Hepatocyte (in vitro differentiated cells): ENCODE results near the gene MBNL1. TPM values are rescaled to one million over a fixed set of nuclear protein-coding genes. Genes with fewer than 3 reads are reported as not detected.

Experiments used
- DNase-seq: peaks from one replicate; pipeline ENCODE4 v3.0.0-alpha.2; 2016; ENCODE audit warnings: low spot score
- H2AFZ ChIP-seq: fragments of 200-600 bp; sonication (generic); 2 replicates; pipeline ENCODE4 v1.6.0; 2016; ENCODE audit warnings: antibody characterized with exemption, mild to moderate bottlenecking
- H3K27ac ChIP-seq: fragments of 200-600 bp; sonication (generic); 2 replicates; pipeline ENCODE4 v1.5.1; 2016; ENCODE audit warnings: mild to moderate bottlenecking
- H3K27me3 ChIP-seq: fragments of 200-600 bp; sonication (generic); 2 replicates; pipeline ENCODE4 v1.6.1; 2016
- H3K36me3 ChIP-seq: fragments of 200-600 bp; sonication (generic); replicated peaks from 2 replicates; pipeline ENCODE4 v1.5.1; 2016; ENCODE audit warnings: low read depth; ENCODE audit not compliant: insufficient read depth
- H3K4me1 ChIP-seq: fragments of 200-600 bp; sonication (generic); 2 replicates; pipeline ENCODE4 v1.5.1; 2016; ENCODE audit warnings: mild to moderate bottlenecking, moderate library complexity; ENCODE audit not compliant: insufficient read depth
- H3K4me2 ChIP-seq: fragments of 200-600 bp; sonication (generic); 2 replicates; pipeline ENCODE4 v1.6.0; 2016
- H3K4me3 ChIP-seq: fragments of 200-600 bp; sonication (generic); 2 replicates; pipeline ENCODE4 v1.5.1; 2016; ENCODE audit warnings: mild to moderate bottlenecking
- H3K79me2 ChIP-seq: fragments of 200-600 bp; sonication (generic); 2 replicates; pipeline ENCODE4 v1.6.0; 2017; ENCODE audit warnings: mild to moderate bottlenecking
- H3K9me2 ChIP-seq: fragments of 200-600 bp; sonication (generic); replicated peaks from 2 replicates; pipeline ENCODE4 v1.6.0; 2017; ENCODE audit warnings: mild to moderate bottlenecking; ENCODE audit not compliant: insufficient read depth
- H3K9me3 ChIP-seq: fragments of 200-600 bp; sonication (generic); 2 replicates; pipeline ENCODE4 v1.5.1; 2016; ENCODE audit warnings: low read depth, mild to moderate bottlenecking
- H4K20me1 ChIP-seq: fragments of 200-600 bp; sonication (generic); 2 replicates; pipeline ENCODE4 v1.6.0; 2016; ENCODE audit warnings: mild to moderate bottlenecking; ENCODE audit not compliant: insufficient read depth, poor library complexity, severe bottlenecking
- CTCF ChIP-seq: fragments of 200-600 bp; sonication (generic); IDR thresholded peaks from 2 replicates; pipeline ENCODE4 v1.5.1; 2016; ENCODE audit warnings: antibody characterized with exemption, mild to moderate bottlenecking; ENCODE audit not compliant: poor library complexity
- EZH2 ChIP-seq: fragments of 200-600 bp; sonication (generic); IDR thresholded peaks from 2 replicates; pipeline ENCODE4 v1.6.1; 2016; ENCODE audit warnings: antibody characterized with exemption, mild to moderate bottlenecking, borderline replicate concordance
- EZH2phosphoT487 ChIP-seq: fragments of 200-600 bp; sonication (generic); IDR thresholded peaks from one replicate; pipeline ENCODE4 v1.6.1; 2018; ENCODE audit warnings: antibody characterized with exemption, mild to moderate bottlenecking, low read depth, moderate library complexity; ENCODE audit not compliant: unreplicated experiment, severe bottlenecking
- WGBS: methylation state at CpG from one replicate; pipeline ENCODE4 v1.1.6; 2016; ENCODE audit warnings: low lambda C conversion rate; ENCODE audit errors: missing lambda C conversion rate; 5-methylcytosine and 5-hydroxymethylcytosine counted together
- polyA plus RNA-seq: library from polyadenylated mRNA; unstranded; fragments of >200 nt; fragmentation: Nextera tagmentation; extraction: Ambion mirVana; gene quantifications from 2 replicates; pipeline ENCODE4 v1.2.1, GENCODE V29; 2016
- total RNA-seq: library from RNA; depleted of rRNA; stranded (reverse); fragments of >200 nt; gene quantifications from 2 replicates; pipeline ENCODE4 v1.2.3, GENCODE V29; 2014

Gene MBNL1
- total and polyA plus RNA-seq, 2 experiments from 2014 or later = 20.5 to 104 TPM

- Histone ChIP-seq H3K79me2 (no peaks in the 10 kb centered on the region), H3K36me3 (no peaks in the 10 kb centered on the region), H3K27me3 (no peaks in the 10 kb centered on the region), H3K9me2 (no peaks in the 10 kb centered on the region), H3K4me2 (no peak overlapping the region), H4K20me1 (no peaks in the 10 kb centered on the region), H3K27ac (no peak overlapping the region), H2AFZ (no peak overlapping the region), H3K9me3 (no peaks in the 10 kb centered on the region), H3K4me3 (no peak overlapping the region), H3K4me1 (no peaks in the 10 kb centered on the region)
- no peak for TF ChIP-seq EZH2phosphoT487
- no peak for TF ChIP-seq EZH2
- TF ChIP-seq CTCF = no peak
- WGBS = 87% methylated on average over 3 of the region's 3 CpGs
- no peak for DNase-seq
Measured at GRCh38 chr3:152460936-152461335, 192.2 kb downstream of the MBNL1 start.

- TF ChIP-seq EZH2 = no peak
- no peak for TF ChIP-seq CTCF
- no peak for TF ChIP-seq EZH2phosphoT487
Measured at GRCh38 chr3:152461460-152461859, 192.7 kb downstream of the MBNL1 start.

GRCh38 chr3:152466784-152467183 is 198.1 kb downstream of the MBNL1 start:
- H3K4me1 ChIP-seq = no peaks in the 10 kb centered on the region
- H3K27me3 ChIP-seq = no peaks in the 10 kb centered on the region
- no peak overlapping the region for H2AFZ ChIP-seq
- H4K20me1 ChIP-seq = no peaks in the 10 kb centered on the region
- 84% methylated on average over 7 of the region's 7 CpGs for WGBS
- H3K4me2 ChIP-seq = no peak overlapping the region
- no peak overlapping the region for H3K4me3 ChIP-seq
- H3K9me3 ChIP-seq = no peaks in the 10 kb centered on the region
- H3K79me2 ChIP-seq = no peaks in the 10 kb centered on the region
- DNase-seq = peak; percentile 37
- H3K27ac ChIP-seq = no peak overlapping the region
- TF ChIP-seq EZH2 = no peak
- no peak for TF ChIP-seq EZH2phosphoT487
- peak; percentile 43 for TF ChIP-seq CTCF
- H3K36me3 ChIP-seq = no peaks in the 10 kb centered on the region
- H3K9me2 ChIP-seq = no peaks in the 10 kb centered on the region

More at GRCh38 chr3:152461460-152461859, 192.7 kb downstream of the MBNL1 start:
- Histone ChIP-seq H3K4me2 (no peak overlapping the region), H2AFZ (no peak overlapping the region), H3K9me3 (no peaks in the 10 kb centered on the region), H3K27me3 (no peaks in the 10 kb centered on the region), H4K20me1 (no peaks in the 10 kb centered on the region), H3K4me3 (no peak overlapping the region), H3K79me2 (no peaks in the 10 kb centered on the region), H3K4me1 (no peaks in the 10 kb centered on the region), H3K36me3 (no peaks in the 10 kb centered on the region), H3K9me2 (no peaks in the 10 kb centered on the region), H3K27ac (no peak overlapping the region)
- no peak for DNase-seq
- WGBS = 87% methylated on average over 1 of the region's 1 CpG
